Measurements from ENCODE around the gene FXN.

- TF ChIP-seq CTCF (IDR thresholded peaks at IDR 0.05) (no peak), ZFX (IDR thresholded peaks at IDR 0.05; ENCODE audit: borderline replicate concordance) (no peak)
Measured at GRCh38 chr9:68998385-68998784, 37.2 kb upstream of the FXN start.
